HG02943 (cell line): ENCODE measurements around the gene RBBP6.
"Not testable (repeated sequence)": the region's sequence is repeated elsewhere in the genome, so short reads cannot be mapped to it uniquely, and the experiment has no call there.

ENCODE experiments used
- ATAC-seq: cut with Tn5 transposase; IDR thresholded peaks from one replicate; pipeline ENCODE4 v1.9.1; 2021; ENCODE audit warnings: mild to moderate bottlenecking, low read depth, moderate library complexity; ENCODE audit not compliant: unreplicated experiment

Gene RBBP6

GRCh38 chr16:24562811-24563210 lies 23.4 kb downstream of the RBBP6 start:
- no peak for ATAC-seq

DNA sequence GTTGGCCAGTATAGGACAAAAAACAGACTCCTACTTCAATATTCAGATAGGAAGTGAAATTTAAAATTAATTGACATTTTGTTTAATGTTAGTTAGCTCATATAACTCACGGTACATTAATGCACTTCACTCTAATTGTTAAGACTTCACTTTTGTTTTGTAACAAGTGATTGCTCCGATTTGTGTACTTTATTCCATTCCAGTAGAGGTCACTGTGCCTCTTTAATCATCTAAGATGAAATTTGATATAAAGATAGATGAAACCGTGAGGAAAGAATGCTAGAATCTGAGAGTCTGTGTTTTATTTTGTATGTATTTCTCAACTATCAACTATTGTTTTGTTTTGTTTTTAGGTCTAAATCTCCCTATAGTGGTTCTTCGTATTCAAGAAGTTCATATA lies 29.0 kb downstream of the RBBP6 start:
- ATAC-seq, result no peak

- no peak for ATAC-seq
These were observed 31.7 kb downstream of the RBBP6 start for GRCh38 chr16:24571096-24571495.

DNA sequence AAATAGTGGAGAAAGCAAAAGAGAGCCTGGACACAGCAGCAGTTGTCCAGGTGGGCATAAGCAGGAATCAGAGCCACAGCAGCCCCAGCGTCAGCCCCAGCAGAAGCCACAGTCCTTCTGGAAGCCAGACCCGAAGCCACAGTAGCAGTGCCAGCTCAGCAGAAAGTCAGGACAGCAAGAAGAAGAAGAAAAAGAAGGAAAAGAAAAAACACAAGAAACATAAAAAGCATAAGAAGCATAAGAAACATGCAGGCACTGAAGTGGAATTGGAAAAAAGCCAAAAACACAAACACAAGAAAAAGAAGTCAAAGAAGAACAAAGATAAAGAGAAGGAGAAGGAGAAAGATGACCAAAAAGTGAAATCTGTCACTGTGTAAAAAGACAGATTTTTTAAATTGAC lies 32.7 kb downstream of the RBBP6 start:
- ATAC-seq, result no peak

- no peak for ATAC-seq
These were observed 33.8 kb downstream of the RBBP6 start for GRCh38 chr16:24573141-24573540.

DNA sequence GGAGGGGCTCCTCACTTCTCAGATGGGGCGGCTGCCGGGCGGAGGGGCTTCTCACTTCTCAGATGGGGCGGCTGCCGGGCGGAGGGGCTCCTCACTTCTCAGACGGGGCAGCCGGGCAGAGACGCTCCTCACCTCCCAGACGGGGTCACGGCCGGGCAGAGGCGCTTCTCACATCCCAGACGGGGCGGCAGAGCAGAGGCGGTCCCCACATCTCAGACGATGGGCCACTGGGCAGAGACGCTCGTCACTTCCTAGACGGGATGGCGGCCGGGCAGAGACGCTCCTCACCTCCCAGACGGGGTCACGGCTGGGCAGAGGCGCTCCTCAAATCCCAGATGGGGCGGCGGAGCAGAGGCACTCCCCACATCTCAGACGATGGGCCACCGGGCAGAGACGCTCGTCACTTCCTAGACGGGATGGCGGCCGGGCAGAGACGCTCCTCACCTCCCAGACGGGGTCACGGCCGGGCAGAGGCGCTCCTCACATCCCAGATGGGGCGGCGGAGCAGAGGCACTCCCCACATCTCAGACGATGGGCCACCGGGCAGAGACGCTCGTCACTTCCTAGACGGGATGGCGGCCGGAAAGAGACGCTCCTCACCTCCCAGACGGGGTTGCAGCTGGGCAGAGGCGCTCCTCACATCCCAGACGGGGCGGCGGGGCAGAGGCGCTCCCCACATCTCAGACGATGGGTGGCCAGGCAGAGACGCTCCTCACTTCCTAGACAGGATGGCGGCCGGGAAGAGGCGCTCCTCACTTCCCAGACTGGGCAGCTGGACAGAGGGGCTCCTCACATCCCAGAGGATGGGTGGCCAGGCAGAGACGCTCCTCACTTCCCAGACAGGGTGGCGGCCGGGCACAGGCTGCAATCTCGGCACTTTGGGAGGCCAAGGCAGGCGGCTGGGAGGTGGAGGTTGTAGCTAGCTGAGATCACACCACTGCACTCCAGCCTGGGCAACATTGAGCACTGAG lies 35.4 kb downstream of the RBBP6 start:
- ATAC-seq, result not testable (repeated sequence)

- not testable (repeated sequence) for ATAC-seq
These were observed 36.4 kb downstream of the RBBP6 start for GRCh38 chr16:24575791-24576190.

GRCh38 chr16:24577167-24577566 lies 37.8 kb downstream of the RBBP6 start:
- no peak for ATAC-seq

DNA sequence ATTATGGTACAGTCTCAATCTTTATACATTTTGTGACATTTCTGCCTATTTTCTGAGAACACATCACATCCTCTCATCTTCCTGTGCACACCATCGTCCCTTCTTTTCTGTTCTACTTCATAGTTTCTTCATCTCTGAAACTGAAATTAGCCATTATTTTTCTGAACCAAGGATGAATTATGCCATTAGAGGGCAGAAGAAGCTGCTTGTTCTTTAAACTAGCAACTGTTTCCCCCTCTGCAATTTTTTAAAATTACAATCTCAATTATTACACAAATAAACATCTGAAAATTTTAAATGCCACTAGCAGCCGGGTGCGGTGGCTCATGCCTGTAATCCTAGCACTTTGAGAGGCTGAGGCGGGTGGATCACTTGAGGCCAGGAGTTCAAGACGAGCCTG lies 41.3 kb downstream of the RBBP6 start:
- no peak for ATAC-seq

GRCh38 chr16:24583494-24583893 lies 44.1 kb downstream of the RBBP6 start:
- no peak for ATAC-seq

- ATAC-seq, result no peak
These were observed 50.6 kb downstream of the RBBP6 start for GRCh38 chr16:24589997-24590396.

DNA sequence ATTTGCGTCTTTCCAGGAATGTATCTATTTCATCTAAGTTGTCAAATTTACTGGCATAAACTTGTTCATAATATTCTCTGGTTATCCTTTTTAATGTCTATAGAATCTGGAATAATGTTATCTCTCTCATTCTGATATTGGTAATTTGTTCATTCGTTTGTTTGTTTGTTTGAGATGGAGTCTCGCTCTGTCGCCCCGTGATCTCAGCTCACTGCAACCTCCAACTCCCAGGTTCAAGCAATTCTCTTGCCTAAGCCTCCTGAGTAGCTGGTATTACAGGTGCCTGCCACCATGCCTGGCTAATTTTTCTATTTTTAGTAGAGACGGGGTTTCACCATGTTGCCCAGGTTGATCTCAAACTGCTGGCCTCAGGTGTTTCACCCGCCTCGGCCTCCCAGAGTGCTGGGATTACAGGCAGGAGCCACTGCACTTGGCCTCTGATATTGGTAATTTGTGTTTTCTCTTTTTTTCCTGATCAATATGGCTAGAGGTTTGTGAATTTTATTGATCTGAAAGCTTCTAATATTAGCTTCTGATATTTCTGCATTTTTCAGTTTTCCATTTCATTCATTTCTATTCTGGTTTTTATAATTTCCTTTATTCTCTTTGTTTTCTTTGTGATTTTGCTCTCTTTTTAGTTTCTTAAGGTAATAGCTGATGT lies 59.5 kb downstream of the RBBP6 start:
- no peak for ATAC-seq

- ATAC-seq, result no peak
These were observed 70.0 kb downstream of the RBBP6 start for GRCh38 chr16:24609417-24609739.

DNA sequence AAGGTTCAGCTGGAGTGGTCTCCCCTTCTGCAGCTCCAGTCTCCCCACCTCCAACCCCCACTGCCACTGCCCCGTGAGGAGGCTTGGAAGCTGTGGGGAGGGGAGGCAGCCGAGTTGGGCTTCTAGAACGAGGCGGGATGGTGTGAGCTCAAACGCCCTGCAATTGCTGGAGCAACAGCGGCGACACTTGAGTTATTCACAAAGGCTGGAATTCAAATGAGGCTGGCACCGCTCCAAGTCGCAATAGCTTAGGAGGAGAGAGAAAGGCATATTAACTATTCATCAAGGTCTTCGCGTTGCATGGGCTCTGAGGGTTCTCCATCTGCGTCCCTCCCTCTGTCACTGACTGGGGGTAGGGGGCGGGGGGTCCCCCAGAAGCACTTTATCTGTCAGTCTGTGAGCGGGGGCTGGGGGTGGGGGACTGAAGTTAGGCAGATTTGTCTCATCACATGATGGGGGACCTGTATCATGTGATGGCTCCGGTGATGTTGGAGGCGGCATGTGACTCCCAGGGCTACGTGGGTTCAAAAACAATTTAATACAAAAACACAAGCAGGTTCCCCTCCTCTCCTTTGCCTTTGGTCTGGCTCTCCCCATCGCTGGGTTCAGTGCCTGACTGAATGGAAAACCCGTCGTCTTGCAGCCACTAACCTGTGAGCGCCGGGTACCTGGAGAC lies 70.5 kb downstream of the RBBP6 start:
- ATAC-seq, result no peak

- ATAC-seq, result no peak
These were observed 71.0 kb downstream of the RBBP6 start for GRCh38 chr16:24610416-24610755.

GRCh38 chr16:24611310-24611709 lies 71.9 kb downstream of the RBBP6 start:
- ATAC-seq, result no peak

DNA sequence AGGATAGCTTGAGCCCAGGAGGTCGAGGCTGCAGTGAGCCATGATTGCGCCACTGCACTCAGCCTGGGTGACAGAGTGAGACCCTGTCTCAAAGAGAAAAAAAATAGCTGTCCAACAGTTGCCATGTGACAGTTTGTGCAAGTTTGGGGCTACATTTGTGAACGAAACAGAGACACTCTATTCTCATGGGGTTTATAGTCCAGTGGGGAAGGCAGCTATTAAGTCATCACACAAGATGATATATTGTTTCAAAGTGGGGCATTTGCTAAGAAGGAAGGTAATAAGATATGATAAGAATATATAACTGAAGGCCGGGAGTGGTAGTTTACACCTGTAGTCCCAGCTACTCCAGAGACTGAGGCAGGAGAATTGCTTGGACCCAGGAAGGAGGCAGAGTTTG lies 73.3 kb downstream of the RBBP6 start:
- no peak for ATAC-seq

DNA sequence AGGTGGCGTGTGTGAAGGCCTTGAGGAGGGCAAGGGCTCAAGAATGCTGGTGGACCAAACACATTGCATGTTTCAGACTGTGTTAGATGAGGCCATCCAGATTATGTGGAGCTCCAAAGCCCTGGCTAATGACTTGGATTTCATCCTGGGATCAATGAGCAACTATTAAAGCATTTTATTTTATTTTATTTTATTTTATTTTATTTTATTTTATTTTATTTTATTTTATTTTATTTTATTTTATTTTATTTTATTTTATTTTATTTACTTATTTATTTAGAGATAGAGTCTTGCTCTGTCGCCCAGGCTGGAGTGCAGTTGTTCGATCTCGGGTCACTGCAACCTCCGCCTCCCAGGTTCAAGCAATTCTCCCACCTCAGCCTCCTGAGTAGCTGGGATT lies 73.9 kb downstream of the RBBP6 start:
- ATAC-seq, result not testable (repeated sequence)

DNA sequence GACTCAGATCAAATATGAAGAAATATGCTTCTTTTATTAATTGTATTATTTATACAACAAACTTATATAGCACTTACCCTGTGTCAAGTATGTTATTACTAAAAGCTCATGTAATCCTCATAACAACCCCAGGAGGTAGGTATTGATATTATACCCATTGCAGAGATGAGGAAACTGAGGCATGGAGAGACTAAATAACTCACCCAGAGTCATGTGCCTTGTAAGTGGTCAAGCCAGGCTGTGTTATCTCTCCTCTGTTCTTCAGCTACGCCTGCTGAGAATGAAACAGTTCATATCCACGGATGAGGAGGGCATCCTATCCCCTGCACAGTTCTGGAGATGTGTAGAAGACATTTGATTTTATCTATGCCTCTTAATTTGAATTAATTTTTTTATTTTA lies 78.1 kb downstream of the RBBP6 start:
- ATAC-seq, result no peak
